Measurements from ENCODE around the gene L3MBTL4. TPM values are rescaled to one million over a fixed set of nuclear protein-coding genes. Genes with fewer than 3 reads are reported as not detected.

The L3MBTL4 gene
- total RNA-seq, 2 donors from 2014 or later, result 4.9 to 6.5 TPM

GRCh38 chr18:5964996-5965395 is 449.7 kb downstream of the L3MBTL4 start:
- intact Hi-C loops (cut with DNase I, micrococcal nuclease), result no loop called here
- DNase-seq, result no peak
- ATAC-seq, result no peak

GRCh38 chr18:5964596-5964995 is 450.1 kb downstream of the L3MBTL4 start:
- intact Hi-C loops (cut with DNase I, micrococcal nuclease), result no loop called here
- no peak for DNase-seq

GRCh38 chr18:5964108-5964507 is 450.6 kb downstream of the L3MBTL4 start:
- intact Hi-C loops (cut with DNase I, micrococcal nuclease), result no loop called here
- no peak for ATAC-seq

More at GRCh38 chr18:5964596-5964995, 450.1 kb downstream of the L3MBTL4 start:
- ATAC-seq, result no peak

GRCh38 chr18:5963267-5963666 is 451.4 kb downstream of the L3MBTL4 start:
- ATAC-seq, result no peak

More at GRCh38 chr18:5964108-5964507, 450.6 kb downstream of the L3MBTL4 start:
- DNase-seq, result no peak

GRCh38 chr18:5962362-5962761 is 452.3 kb downstream of the L3MBTL4 start:
- DNase-seq, result no peak
- ATAC-seq, result peak; percentile 44

More at GRCh38 chr18:5963267-5963666, 451.4 kb downstream of the L3MBTL4 start:
- no peak for DNase-seq
- intact Hi-C loops (cut with DNase I, micrococcal nuclease), result no loop called here

GRCh38 chr18:5961828-5962150 is 452.9 kb downstream of the L3MBTL4 start:
- intact Hi-C loops (cut with DNase I, micrococcal nuclease), result no loop called here
- no peak for ATAC-seq
- no peak for DNase-seq

More at GRCh38 chr18:5962362-5962761, 452.3 kb downstream of the L3MBTL4 start:
- intact Hi-C loops (cut with DNase I, micrococcal nuclease), result no loop called here

GRCh38 chr18:5961097-5961827 is 453.4 kb downstream of the L3MBTL4 start:
- ATAC-seq (peak; percentile 23), DNase-seq (no peak)
- intact Hi-C loops (cut with DNase I, micrococcal nuclease), result no loop called here

- ATAC-seq (no peak), DNase-seq (no peak)
- intact Hi-C loops (cut with DNase I, micrococcal nuclease), result no loop called here
These were observed 455.9 kb downstream of the L3MBTL4 start for GRCh38 chr18:5958822-5959221.

- intact Hi-C loops (cut with DNase I, micrococcal nuclease), result no loop called here
- no peak for ATAC-seq
These were observed 458.9 kb downstream of the L3MBTL4 start for GRCh38 chr18:5955861-5956260.

GRCh38 chr18:5951515-5952091 is 463.1 kb downstream of the L3MBTL4 start:
- ATAC-seq, result peak; percentile 71
- intact Hi-C loops (cut with DNase I, micrococcal nuclease), result no loop called here
- DNase-seq, result no peak

More at GRCh38 chr18:5955861-5956260, 458.9 kb downstream of the L3MBTL4 start:
- no peak for DNase-seq

GRCh38 chr18:5948781-5949180 is 465.9 kb downstream of the L3MBTL4 start:
- ATAC-seq (no peak), DNase-seq (no peak)
- intact Hi-C loops (cut with DNase I, micrococcal nuclease), result no loop called here

GRCh38 chr18:5948237-5948636 is 466.5 kb downstream of the L3MBTL4 start:
- no peak for ATAC-seq
- no peak for DNase-seq
- intact Hi-C loops (cut with DNase I, micrococcal nuclease), result no loop called here

GRCh38 chr18:5944448-5944847 is 470.3 kb downstream of the L3MBTL4 start:
- DNase-seq, result no peak
- no peak for ATAC-seq
- intact Hi-C loops (cut with DNase I, micrococcal nuclease), result no loop called here

GRCh38 chr18:5943514-5943913 is 471.2 kb downstream of the L3MBTL4 start:
- DNase-seq (no peak), ATAC-seq (no peak)
- intact Hi-C loops (cut with DNase I, micrococcal nuclease), result no loop called here

GRCh38 chr18:5942591-5942990 is 472.1 kb downstream of the L3MBTL4 start:
- no peak for ATAC-seq
- no peak for DNase-seq
- intact Hi-C loops (cut with DNase I, micrococcal nuclease), result no loop called here

GRCh38 chr18:5941890-5942289 is 472.8 kb downstream of the L3MBTL4 start:
- intact Hi-C loops (cut with DNase I, micrococcal nuclease), result no loop called here
- DNase-seq, result no peak
- ATAC-seq, result no peak

- ATAC-seq (no peak), DNase-seq (no peak)
- intact Hi-C loops (cut with DNase I, micrococcal nuclease), result no loop called here
These were observed 474.7 kb downstream of the L3MBTL4 start for GRCh38 chr18:5939801-5940667.

GRCh38 chr18:5937795-5938194 is 476.9 kb downstream of the L3MBTL4 start:
- DNase-seq (no peak), ATAC-seq (no peak)
- intact Hi-C loops (cut with DNase I, micrococcal nuclease), result no loop called here

- intact Hi-C loops (cut with DNase I, micrococcal nuclease), result no loop called here
- ATAC-seq (no peak), DNase-seq (no peak)
These were observed 477.6 kb downstream of the L3MBTL4 start for GRCh38 chr18:5937121-5937520.

GRCh38 chr18:5930789-5931188 is 483.9 kb downstream of the L3MBTL4 start:
- ATAC-seq (no peak), DNase-seq (no peak)
- intact Hi-C loops (cut with DNase I, micrococcal nuclease), result no loop called here

Measured in left colon (tissue), 2 donors.